T-helper 2 cell treated with Interferon-gamma antibody and Interleukin-4, amounts not matched to agents 5 μg/mL and 100 μg/mL, for 36 hours (primary cell): ENCODE measurements around the gene MAPK12.

Source experiments
- DNase-seq: peaks from one replicate; pipeline ENCODE4 v3.0.0; 2021; ENCODE audit warnings: low spot score
- H3K27ac Mint-ChIP-seq: one replicate; pipeline ENCODE4 v1.8.0; 2021; ENCODE audit warnings: mild to moderate bottlenecking, mixed read lengths
- H3K27me3 Mint-ChIP-seq: one replicate; pipeline ENCODE4 v1.8.0; 2021; ENCODE audit warnings: low read depth, mixed read lengths
- H3K36me3 Mint-ChIP-seq: one replicate; pipeline ENCODE4 v1.8.0; 2021; ENCODE audit warnings: low read depth, mixed read lengths
- H3K4me1 Mint-ChIP-seq: one replicate; pipeline ENCODE4 v1.8.0; 2021; ENCODE audit warnings: low read depth, mixed read lengths
- H3K4me3 Mint-ChIP-seq: one replicate; pipeline ENCODE4 v1.8.0; 2022; ENCODE audit warnings: mild to moderate bottlenecking, moderate library complexity, mixed read lengths
- H3K9me3 Mint-ChIP-seq: one replicate; pipeline ENCODE4 v1.8.0; 2021; ENCODE audit warnings: mixed read lengths

Gene MAPK12

DNA sequence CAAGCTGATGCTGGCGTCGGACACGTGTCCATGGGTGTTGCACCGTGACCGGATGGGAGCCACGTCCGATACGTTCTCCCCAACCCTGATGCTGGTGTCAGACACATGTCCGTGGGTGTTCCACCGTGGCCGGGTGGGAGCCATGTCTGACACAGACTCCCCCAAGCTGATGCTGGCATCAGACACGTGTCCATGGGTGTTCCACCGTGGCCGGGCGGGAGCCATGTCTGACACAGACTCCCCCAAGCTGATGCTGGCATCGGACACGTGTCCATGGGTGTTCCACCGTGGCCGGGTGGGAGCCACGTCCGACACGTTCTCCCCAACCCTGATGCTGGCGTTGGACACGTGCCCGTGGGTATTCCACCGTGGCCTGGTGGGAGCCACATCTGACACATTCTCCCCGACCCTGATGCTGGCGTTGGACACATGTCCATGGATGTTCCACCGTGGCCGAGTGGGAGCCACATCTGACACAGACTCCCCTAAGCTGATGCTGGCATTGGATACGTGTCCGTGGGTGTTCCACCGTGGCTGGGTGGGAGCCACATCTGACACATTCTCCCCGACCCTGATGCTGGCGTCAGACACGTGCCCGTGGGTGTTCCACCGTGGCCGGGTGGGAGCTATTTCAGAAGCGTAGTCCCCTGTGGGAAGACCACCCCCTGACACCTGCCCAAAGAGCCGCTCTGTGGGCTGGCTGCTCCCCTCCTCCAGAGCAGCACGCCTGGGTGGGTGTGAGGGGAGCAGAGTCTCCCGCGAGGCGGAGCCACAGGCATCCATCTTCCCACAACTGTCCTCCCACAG lies 40.7 kb downstream of the MAPK12 start:
- H3K27me3 Mint-ChIP-seq: no peaks in the 10 kb centered on the region
- no peak for DNase-seq
- no peaks in the 10 kb centered on the region for H3K9me3 Mint-ChIP-seq
- H3K4me3 Mint-ChIP-seq: no peak overlapping the region
- H3K4me1 Mint-ChIP-seq: no peaks in the 10 kb centered on the region
- no peak overlapping the region for H3K27ac Mint-ChIP-seq
- H3K36me3 Mint-ChIP-seq: peaks cover 17% of the 10 kb centered on the region

DNA sequence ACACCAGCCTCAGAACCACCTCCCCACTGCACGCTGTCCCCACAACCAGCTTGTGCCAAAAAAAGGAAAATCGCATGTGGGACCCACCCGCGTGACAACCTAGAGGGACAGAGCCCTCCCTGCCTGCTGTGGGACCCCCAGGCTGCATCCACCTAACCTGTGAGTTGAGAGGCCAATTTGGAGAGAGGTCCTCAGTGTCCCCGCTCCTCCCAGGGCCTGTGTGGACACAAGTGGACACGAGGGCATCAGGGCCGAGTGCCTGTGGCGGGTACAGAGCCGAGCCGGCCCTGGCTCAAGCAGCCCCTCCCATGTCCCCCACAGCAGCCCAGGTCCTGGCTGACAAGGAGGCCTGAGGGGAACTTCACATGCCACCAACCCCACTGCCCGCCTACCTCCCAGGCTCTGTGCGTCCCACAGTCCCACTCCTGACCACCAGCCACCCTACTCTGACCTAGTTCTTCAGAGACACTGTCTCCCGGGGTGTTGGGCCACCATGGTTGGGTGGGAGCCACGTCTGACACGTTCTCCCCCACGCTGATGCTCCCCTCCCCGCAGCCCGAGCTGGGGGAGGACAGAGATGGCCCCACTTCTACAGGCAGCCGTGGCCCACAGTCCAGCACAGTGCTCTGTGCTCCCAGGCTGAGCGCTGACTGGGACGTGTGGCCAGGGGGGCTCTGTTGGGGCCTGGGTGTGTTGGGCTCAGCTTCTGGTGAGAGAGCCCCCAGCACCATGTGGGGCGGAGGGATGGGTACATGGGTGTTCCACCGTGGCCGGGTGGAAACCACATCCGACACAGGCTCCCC lies 41.5 kb downstream of the MAPK12 start:
- no peak for DNase-seq
- Mint-ChIP-seq H3K36me3 (peaks cover 19% of the 10 kb centered on the region), H3K4me3 (no peak overlapping the region), H3K4me1 (no peaks in the 10 kb centered on the region), H3K9me3 (no peaks in the 10 kb centered on the region), H3K27ac (no peak overlapping the region), H3K27me3 (no peaks in the 10 kb centered on the region)

DNA sequence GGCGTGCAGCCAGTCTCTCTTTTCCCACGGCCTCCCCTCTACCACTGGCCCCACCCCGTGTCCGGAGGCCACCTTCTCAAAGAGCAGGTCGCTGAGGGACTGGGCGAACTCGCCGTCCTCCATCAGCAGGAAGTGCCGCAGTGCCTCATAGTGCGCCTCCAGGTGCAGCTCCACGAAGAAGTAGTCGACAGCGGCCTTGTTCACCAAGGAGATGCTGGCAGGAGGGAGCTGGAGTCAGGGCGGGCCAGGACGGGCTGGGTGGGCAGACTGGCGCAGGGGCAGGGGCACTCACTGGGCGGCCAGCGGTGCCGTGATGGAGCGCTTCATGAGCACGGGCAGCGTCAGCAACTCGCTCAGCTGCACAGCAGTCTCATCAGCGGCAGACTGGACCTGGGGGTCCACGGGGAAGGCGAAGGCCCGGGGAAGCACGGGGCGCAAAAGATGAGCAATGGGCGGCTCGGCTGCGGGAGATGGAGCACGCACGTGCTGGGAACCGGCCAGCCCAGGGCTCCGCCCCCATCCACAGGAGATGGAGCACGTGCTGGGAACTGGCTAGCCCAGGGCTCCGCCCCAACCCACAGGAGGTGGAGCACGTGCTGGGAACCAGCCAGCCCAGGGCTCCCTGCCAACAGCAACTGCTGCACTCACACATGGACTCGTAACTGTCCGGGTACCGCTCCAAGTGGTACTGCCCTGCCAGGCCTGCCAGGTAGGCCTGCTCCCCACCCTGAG lies 42.3 kb downstream of the MAPK12 start:
- peaks cover 22% of the 10 kb centered on the region for H3K36me3 Mint-ChIP-seq
- no peak overlapping the region for H3K27ac Mint-ChIP-seq
- no peaks in the 10 kb centered on the region for H3K4me1 Mint-ChIP-seq
- H3K4me3 Mint-ChIP-seq: no peak overlapping the region
- no peak for DNase-seq
- no peaks in the 10 kb centered on the region for H3K9me3 Mint-ChIP-seq
- H3K27me3 Mint-ChIP-seq: no peaks in the 10 kb centered on the region

DNA sequence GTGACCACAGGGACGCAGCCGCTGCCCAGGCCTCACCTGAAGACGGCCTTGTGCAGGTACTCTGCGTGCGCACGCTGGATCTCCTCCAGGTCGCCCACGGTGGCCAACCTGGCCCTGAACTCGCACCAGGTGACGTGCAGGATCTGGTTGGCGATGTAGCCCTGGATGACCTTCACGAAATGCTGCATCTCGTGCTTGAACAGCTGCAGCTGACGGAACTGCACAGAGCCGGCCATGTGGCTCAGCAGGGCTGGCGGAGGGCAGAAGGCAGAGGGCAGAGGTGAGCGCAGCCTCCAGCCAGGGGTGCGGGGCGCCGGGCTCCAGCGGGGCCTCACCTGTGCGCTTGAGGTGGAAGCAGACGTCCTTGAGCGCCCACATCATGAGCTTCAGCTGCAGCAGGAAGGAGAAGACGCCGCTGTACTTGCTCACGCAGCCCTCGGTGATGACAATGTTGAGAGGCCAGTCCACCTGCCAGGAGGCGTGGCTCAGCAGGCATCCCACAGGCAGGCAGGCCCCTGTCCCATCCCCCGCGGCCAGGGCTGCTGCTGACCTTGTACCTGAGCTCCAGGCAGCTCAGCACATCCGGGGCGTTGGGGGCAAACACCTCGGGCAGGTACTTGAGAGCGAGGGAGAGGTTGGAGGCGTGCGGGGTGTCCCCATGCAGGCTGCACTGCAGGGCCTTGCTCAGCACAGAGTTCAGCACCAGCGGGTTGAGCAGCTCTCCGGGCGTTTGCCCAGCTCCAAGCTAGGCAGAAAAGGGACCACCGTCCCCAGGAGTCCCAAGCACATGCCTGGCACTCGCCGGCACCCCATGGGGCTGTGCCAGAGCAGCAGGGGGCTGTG lies 43.1 kb downstream of the MAPK12 start:
- Mint-ChIP-seq H3K9me3 (no peaks in the 10 kb centered on the region), H3K36me3 (peaks cover 20% of the 10 kb centered on the region), H3K27me3 (no peaks in the 10 kb centered on the region), H3K27ac (no peak overlapping the region), H3K4me3 (no peak overlapping the region), H3K4me1 (no peaks in the 10 kb centered on the region)
- no peak for DNase-seq

DNA sequence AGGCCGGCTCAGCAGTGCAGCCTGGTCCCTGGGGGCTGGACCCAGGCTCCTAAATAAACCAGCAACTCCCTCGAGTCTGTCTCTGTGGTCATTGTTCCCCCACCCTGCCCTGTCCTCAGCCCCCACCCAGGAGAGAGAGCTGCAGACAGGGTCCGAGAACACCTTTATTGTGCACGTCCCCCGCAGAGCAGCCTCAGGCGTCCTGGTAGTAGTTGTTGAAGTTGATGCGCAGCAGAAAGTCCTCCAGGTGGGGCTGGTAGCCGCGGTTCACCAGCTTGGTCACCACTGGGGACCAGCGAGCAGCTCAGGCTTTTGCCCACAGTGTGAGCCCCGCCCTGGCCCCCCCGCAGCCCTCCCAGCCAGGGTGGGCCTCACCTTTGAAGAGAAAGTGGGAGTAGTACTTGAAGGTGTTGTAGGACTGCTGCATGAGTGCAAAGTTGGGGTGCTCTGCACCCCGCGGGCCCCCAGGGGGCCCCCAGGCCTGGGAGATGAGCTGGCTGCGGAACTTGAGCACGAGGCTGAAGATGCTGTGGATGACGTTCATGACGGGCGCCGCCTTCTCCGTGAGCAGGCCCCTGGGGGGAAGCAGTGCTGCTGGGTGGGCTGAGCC lies 43.8 kb downstream of the MAPK12 start:
- Mint-ChIP-seq H3K27ac (no peak overlapping the region), H3K4me1 (no peaks in the 10 kb centered on the region), H3K9me3 (no peaks in the 10 kb centered on the region), H3K4me3 (no peak overlapping the region), H3K36me3 (peaks cover 23% of the 10 kb centered on the region), H3K27me3 (no peaks in the 10 kb centered on the region)
- DNase-seq: no peak

DNA sequence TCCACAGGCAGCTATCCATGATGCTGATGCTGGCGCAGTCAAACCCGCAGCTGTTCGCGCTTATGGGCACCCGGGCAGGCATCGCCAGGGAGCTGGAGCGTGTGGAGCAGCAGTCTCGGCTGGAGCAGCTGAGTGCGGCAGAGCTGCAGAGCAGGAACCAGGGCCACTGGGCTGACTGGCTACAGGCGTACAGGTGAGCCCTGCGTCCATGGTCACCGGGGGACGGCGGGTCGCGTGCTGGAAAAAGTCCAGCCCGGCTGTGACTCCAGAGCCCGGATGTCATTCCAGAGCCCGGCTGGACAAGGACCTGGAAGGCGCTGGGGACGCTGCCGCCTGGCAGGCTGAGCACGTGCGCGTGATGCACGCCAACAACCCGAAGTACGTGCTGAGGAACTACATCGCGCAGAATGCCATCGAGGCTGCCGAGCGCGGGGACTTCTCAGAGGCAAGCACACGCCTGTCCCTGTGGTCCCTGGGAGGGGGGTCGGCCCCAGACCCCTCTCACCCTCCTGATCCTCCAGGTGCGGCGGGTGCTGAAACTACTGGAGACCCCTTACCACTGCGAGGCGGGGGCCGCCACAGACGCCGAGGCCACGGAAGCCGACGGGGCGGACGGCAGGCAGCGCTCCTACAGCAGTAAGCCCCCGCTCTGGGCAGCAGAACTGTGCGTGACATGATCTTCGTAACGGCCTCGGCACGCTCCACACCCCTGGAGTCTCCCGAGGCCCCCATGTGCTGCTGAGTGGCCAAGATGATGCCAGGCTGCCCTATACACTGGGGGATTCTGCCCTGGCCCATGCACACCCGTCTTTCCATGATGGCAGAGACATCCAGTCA lies 44.6 kb downstream of the MAPK12 start:
- Mint-ChIP-seq H3K27ac (no peak overlapping the region), H3K36me3 (peaks cover 27% of the 10 kb centered on the region), H3K27me3 (no peaks in the 10 kb centered on the region), H3K9me3 (no peaks in the 10 kb centered on the region), H3K4me1 (no peaks in the 10 kb centered on the region), H3K4me3 (no peak overlapping the region)
- no peak for DNase-seq

DNA sequence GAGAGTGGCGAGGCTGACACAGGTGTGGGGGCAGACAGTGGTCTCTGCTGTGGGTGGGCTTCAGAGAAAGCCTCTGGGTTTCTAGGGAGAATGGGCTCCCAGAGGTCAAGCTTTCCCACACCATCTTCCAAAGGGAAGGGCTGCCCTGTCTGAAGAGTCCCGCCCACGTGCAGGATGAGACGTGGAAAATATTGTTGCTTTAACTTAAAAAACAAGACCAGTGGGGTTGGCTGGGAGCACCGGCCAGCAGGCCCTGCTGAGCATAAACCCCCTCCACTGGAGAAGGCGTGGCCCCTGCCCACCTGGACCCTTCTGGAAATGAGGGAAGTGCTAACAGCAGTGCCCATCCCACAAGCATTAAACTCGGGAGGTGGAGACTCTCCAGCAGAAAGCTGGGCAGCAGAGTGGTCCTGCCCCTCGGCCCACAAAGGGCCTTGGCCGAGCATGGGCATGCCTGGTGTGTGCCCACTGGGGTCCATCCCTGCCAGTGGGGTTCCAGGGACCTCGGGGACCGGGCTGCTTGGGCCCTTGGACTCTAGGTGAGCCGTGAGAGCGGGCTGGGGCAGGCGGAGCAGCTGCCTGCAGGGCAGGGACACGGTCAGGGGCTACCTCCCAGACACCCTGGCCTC lies 45.3 kb downstream of the MAPK12 start:
- Mint-ChIP-seq H3K27me3 (no peaks in the 10 kb centered on the region), H3K36me3 (peaks cover 29% of the 10 kb centered on the region), H3K4me1 (no peaks in the 10 kb centered on the region), H3K4me3 (no peak overlapping the region), H3K27ac (no peak overlapping the region), H3K9me3 (no peaks in the 10 kb centered on the region)
- DNase-seq: no peak

DNA sequence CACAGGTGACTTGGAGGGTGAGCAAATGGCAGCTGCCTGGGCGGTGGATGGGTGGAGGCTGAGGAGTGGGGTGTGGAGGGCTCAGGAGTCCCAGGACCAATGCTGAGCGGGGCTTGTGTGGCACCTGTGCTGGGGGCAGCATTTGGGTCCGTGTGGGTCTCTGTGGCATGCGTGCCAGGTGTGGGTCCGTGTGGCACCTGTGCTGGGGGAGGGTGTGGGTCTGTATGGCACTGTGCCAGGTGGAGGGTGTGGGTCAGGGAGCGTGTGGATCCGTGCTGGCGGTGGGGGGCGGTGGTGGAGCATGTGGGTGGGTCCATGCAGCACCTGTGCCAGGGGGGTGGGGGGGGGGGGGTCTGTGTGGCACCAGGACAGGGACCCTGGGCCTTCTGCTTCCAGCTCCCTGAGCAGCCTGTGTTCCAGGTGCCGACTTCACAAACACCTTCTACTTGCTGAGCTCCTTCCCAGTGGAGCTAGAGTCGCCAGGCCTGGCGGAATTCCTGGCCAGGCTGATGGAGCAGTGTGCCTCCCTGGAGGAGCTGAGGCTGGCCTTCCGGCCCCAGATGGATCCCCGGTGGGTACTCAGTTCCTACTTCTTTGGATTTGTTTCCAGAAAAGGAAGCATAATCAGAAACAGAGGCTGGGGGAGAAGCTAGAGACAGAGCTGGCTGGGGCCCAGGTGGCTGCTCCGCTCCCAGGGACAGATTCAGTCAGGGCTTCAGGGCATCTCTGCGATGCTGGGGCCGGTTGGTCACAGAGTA lies 46.0 kb downstream of the MAPK12 start:
- peaks cover 28% of the 10 kb centered on the region for H3K36me3 Mint-ChIP-seq
- H3K9me3 Mint-ChIP-seq: no peaks in the 10 kb centered on the region

DNA sequence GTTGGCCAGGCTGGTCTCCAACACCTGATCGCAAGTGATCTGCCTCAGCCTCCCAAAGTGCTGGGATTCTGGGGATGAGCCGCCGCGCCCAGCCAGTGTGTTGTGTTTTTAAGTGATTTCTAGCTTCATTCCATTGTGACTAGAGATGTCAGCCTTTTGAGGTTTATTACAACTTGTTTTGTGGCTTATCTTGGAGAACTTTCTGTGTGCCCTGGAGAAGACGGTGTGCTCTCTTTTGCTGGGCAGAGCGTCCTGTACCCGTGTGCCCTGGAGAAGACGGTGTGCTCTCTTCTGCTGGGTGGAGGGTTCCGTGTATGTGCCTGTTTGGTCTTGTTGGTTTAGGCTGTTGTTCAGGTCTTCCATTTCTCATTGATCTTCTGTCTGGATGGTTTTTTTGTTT lies 48.2 kb downstream of the MAPK12 start:
- no peak overlapping the region for H3K4me3 Mint-ChIP-seq
- peaks cover 3% of the 10 kb centered on the region for H3K4me1 Mint-ChIP-seq
- no peaks in the 10 kb centered on the region for H3K9me3 Mint-ChIP-seq
- H3K36me3 Mint-ChIP-seq: peaks cover 31% of the 10 kb centered on the region
- DNase-seq: no peak
- H3K27me3 Mint-ChIP-seq: no peaks in the 10 kb centered on the region
- H3K27ac Mint-ChIP-seq: no peak overlapping the region

More for the DNA sequence above, 46.0 kb downstream of the MAPK12 start:
- H3K27ac Mint-ChIP-seq: peak overlapping the region; percentile 21
- no peaks in the 10 kb centered on the region for H3K27me3 Mint-ChIP-seq
- H3K4me3 Mint-ChIP-seq: no peak overlapping the region
- H3K4me1 Mint-ChIP-seq: no peaks in the 10 kb centered on the region
- no peak for DNase-seq

DNA sequence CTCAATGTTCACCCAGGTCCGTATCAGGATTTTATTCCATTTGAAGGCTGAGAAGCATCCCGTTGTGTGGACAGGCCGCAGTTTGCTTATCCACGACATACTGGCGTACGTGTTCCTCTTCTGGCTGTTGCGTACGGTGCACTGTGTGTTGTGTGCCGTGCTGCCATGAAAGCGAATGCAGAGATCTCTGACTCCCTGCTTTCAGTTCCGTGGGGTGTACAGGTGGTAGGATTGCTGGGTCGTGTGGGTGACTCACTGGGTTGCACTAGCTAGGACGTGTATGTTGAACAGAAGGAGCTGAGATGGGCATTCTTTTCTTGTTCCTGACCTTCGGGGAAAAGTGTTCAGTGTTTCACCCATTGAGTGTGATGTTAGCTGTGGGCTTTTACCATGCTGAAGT lies 50.3 kb downstream of the MAPK12 start:
- DNase-seq: no peak
- no peaks in the 10 kb centered on the region for H3K9me3 Mint-ChIP-seq
- peaks cover 31% of the 10 kb centered on the region for H3K36me3 Mint-ChIP-seq
- no peak overlapping the region for H3K27ac Mint-ChIP-seq
- peaks cover 3% of the 10 kb centered on the region for H3K4me1 Mint-ChIP-seq
- no peaks in the 10 kb centered on the region for H3K27me3 Mint-ChIP-seq
- H3K4me3 Mint-ChIP-seq: no peak overlapping the region

DNA sequence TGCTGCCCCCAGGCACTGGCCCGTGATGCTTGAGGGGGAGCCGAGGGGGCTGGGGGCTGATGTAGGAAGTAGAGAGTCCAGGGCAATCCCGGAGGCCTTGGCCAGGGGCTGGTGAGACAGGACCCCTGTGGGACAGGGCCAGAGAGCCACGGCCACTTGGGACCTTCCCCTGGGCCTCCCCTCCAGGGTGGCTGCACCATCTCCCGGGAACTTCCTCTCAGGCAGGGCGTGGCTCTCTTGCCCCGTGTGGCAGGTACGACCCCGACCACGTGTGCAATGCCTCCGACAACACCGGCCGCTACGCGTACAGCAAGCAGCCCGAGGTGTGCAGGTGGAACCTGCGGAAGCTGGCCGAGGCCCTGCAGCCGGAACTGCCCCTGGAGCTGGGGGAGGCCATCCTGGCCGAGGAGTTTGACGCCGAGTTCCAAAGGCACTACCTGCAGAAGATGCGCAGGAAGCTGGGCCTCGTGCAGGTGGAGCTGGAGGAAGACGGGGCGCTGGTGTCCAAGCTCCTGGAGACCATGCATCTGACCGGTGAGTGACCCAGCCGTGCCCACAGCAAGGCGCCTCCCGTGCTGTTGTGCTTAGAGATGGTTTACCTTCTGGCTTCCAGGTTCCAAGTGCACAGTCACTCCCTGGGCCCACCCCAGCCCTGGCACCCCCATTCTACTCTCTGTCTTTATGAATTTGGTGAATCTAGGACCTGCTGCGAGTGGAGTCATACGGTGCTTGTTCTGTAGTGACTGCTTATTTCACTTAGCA lies 50.9 kb downstream of the MAPK12 start:
- H3K9me3 Mint-ChIP-seq: no peaks in the 10 kb centered on the region
- H3K4me3 Mint-ChIP-seq: no peak overlapping the region
- H3K27me3 Mint-ChIP-seq: no peaks in the 10 kb centered on the region

More for the DNA sequence above, 50.9 kb downstream of the MAPK12 start:
- H3K4me1 Mint-ChIP-seq: peaks cover 3% of the 10 kb centered on the region
- H3K27ac Mint-ChIP-seq: no peak overlapping the region
- peaks cover 27% of the 10 kb centered on the region for H3K36me3 Mint-ChIP-seq
- DNase-seq: no peak
